NCI-H446 treated with DMSO at 0.1 percent for 48 hours (cell line): ENCODE data around the gene CARD9.

Experiments used
- DNase-seq: peaks from one replicate; lab custom pipeline; 2025; lab: John Stamatoyannopoulos, UW

The CARD9 gene

GRCh38 chr9:136401173-136401922 lies 27.9 kb upstream of the CARD9 start:
- DNase-seq: no peak

DNA sequence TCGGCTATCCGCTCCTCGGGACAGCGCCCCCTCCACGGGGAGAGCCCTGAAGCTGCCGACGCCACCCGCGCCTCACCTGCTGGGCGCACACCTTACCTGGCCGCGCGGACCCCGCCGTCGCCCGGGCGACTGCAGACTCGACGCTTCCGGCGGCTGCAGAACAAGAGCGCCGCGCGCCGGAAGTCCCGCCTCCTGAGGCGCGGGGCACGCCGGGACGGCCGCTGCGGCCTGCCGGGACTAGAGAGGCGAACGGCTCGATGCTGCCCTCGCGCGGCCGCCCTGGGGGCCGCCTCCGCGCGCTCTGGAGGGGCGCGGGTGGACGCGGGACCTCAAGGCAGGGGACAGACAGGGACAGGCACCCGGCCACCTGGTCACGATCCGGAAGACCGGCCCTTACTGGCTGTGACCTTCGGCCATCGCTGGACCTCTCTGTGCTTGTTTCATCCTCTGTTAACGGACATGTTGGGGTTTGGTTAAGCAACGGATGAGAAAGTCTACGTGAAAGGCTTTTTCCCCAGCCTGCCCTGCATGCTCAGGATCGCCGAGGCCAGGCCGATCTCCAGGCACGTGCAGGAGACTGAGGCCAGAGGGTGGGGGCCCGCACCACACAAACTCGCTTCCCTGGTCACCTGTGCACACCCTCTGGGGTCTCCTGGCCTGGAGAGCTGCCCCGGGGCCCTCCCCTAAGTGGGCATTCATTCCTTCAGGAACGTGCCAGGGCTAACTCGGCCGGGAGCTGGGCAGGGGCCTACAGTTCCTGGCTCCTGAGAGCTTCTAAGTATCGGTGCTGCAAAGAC lies 26.8 kb upstream of the CARD9 start, which contains the start of gene SNAPC4:
TSS of gene SNAPC4 (minus strand) at position 133 of the 797 bp plus-strand sequence. CDS start 1,742 bp downstream, outside the sequence.
- DNase-seq: peak; percentile 43

DNA sequence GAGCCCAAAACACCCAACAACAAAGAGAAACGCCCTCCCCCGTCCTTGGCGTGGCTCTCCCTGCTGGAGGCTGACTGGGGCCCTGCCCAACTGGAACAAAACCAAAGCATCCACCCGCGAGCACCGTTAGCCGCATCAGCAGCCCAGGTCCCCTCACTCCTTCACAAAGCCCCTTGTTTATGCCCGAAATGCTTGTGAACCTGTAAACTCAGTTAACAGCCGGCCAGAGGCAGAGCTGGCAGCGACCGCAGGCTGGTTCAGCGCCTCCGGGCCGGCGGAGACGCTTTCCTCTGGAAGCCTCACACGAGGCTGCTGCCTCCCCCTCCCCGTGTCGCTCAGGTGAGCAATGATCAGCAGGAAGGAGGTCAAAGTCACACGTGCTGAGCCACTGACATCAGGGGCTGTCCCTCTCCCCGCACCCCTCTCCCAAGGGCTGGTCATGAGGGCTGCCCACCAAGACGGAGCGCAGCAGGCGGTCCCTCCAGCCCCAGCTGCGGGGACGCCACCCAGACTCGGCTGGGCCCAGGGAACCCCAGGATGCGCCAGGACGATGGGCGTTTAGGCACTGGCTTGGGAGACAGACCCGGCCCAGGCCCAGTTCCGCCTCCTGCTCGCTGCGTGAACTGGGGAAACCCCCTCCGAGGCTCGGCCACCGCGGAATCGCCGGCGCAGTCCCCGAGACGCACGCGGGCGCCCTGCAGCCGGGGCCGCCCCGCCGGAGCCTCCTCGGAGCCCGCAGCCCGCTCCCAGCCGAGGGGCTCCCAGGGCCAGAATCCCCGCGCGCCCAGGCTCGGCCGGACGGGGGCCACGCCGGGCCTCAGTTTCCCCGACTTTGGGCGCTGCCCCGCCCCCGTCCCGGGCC lies 25.9 kb upstream of the CARD9 start:
- DNase-seq: no peak

DNA sequence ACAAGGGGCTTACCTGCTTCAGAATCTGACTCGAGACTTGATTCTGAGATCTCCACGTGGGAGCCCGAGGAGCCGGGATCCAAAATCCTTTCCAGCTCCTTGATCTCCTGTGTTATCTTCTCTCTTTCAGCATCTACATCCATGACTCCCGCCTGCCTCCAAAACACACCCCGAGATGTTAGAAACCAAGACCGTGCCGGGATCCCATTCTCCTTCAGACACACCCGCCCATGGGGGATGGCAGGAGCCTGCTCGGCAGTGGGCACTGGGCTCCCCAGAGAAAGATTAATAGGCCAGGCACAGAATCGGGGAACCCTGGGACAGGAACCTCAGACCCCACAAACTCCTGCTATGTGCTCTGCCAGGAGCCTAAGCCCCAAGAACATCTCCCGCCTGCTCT lies 24.8 kb upstream of the CARD9 start:
- DNase-seq: no peak

DNA sequence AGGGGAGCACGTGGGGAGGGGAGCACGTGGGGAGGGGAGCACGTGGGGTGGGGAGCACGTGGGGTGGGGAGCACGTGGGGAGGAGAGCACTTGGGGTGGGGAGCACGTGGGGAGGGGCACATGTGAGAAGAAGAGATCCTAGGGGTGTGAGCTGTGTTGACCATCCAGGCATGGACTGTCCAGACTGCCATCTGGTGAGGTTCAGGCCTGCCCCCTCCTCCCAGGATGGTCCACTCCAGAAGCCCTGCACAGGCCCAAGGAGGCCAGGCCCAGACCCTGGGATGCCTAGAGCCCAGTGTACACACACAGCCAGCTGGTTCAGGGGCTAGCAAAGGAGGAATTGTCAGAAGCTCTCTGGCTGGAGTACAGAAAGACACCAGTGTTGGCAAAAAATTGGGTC lies 24.2 kb upstream of the CARD9 start:
- DNase-seq: no peak

GRCh38 chr9:136396219-136396515 lies 22.7 kb upstream of the CARD9 start:
- DNase-seq: no peak

GRCh38 chr9:136395345-136396218 lies 22.1 kb upstream of the CARD9 start:
- no peak for DNase-seq

DNA sequence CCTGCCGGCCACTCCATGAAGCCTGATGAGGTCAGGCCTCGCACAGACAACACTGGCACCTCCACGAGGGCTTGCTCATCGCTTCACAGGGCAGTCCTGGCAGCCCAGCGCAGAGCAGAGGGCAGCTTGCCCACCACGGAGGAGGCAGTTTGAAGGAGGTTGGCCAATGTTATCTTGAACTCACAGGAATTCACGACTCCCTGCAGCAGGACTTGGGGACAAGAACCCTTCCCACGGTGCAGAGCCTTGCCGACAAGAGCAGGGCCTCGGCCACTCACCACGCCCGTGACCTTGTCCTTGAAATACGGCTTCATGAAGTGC lies 21.5 kb upstream of the CARD9 start:
- no peak for DNase-seq

DNA sequence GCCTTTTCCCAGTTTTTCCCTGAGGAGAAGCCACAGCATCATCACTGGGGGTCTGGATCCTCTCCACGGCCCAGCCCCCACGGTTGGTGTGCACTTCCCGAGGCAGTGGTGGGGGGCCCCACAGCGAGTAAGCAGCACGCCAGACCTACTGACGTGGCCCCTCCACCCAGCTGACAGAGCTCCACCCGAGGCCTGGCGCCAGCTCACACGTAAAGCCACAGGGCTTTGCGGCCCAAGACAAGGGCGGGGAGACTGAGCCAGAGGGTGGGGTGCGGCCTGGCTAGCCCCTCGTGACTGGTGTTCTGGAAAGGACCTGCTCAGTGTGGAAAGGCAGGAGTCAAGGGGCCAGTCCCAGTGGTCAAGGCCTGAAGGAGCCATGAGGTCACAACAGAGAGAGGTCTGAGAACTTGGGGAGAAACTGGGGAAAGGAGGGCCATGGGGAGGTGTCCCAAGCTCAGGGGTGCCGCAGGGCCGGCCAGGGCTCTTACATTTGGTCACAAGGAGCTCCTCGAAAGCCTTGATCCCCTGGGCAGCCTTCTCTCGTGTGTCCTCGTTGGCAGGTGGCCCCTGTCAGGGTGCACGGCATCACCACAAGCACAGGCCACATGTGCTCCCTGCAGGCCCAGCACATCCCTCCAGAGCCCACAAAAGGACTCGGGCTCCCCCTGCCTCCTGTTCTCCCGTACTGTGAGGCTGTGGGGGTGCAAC lies 21.0 kb upstream of the CARD9 start:
- no peak for DNase-seq

GRCh38 chr9:136393531-136393930 lies 20.1 kb upstream of the CARD9 start:
- DNase-seq: no peak

DNA sequence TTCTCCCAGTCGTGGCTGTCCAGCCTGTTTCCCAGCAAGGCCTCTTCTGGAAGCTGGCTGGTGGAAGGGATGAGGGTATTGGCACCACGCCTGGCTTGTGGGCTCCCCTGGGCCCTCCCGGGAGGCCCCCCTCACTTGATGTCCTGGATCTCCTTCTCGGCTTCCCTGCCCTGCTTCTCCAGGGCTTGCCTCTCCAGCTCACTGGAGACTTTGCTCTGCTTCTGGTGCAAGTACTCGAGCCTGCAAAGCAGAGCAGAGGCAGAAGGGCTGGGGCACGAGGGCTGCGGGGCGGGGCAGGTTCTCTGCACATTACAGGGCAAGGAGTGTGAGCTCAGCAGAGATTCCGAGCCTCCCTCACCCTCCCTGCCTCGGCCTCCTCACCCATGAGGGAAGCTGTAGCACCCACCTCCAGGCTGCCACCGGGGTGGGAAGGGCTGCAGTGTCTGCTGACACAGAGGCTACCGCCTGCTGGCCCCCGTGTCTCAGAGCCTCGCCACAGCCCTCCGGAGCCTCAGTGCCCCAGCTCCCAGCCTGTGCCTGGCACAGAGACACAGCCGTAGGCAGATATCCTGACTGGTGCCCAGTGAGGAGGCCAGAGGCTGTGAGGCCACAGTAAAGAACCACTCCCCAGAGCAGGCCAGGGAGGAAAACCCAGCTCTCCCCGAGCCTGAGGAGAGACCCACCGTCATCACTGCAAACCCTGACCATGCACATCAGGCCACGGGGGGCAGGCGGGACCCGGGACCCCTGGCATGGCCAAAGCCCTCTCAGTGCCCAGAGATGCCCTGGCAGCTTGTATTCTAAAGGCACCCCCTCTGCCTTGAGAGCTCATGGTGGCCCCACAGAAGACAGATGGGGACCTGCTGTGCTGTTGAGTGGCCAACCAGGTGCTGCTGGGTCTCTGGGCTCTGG lies 19.3 kb upstream of the CARD9 start:
- DNase-seq: no peak

- no peak for DNase-seq
These were observed 18.5 kb upstream of the CARD9 start for GRCh38 chr9:136391737-136392537.

- DNase-seq: no peak
These were observed 15.9 kb upstream of the CARD9 start for GRCh38 chr9:136389396-136389795.

- DNase-seq: no peak
These were observed 13.7 kb upstream of the CARD9 start for GRCh38 chr9:136387217-136387616.

- DNase-seq: peak; percentile 43
These were observed 12.5 kb upstream of the CARD9 start for GRCh38 chr9:136386018-136386417.

GRCh38 chr9:136385015-136385414 lies 11.5 kb upstream of the CARD9 start:
- DNase-seq: no peak

- DNase-seq: no peak
These were observed 10.0 kb upstream of the CARD9 start for GRCh38 chr9:136383436-136383835.

DNA sequence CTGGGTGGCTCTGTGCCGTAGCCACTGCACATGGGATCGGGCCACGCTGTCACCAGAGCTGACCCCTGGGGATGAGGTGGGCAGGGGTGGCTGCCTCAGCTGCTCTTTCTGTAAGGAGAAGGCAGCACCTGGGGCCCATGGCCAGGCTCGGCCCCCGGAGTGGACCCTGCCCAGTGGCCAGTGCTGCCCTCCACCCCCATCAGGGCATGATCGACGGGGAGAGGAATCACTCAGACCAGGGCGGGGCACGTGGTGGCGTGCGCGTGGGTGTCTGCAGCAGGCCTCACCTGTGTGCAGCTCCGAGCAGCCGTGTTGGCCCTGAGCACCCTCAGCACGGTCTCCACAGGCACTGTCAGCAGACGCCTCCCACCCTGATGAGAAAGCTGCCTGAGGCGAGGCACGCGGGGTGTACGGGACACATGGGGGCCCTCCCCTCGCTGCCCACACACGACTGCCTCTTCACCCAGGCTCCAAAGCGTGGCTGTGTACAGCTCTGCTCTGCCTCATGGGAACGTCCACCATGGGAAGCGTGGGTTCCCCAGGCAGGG lies 8.6 kb upstream of the CARD9 start:
- no peak for DNase-seq

DNA sequence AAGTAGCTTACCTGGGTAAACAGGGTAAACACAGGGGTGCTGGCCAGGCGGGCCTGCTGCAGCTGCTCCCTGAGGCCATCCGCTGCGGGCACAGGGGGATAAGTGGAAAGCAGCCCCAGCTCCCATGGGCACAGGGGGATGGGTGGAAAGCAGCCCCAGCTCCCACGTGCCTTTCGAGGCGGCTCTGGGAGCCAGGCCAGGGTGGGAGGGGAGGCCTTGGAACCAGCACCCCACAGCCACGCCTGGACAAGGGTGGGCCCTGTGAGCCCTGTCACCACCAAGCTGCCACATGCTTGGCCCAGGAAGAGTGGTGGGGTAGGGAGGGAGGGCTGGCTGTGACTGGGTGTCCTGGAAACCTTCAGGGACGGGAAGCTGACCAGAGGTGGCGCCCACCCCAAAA lies 7.8 kb upstream of the CARD9 start:
- DNase-seq: no peak
